Measurements from ENCODE around the gene OVCA2.

The OVCA2 gene

DNA sequence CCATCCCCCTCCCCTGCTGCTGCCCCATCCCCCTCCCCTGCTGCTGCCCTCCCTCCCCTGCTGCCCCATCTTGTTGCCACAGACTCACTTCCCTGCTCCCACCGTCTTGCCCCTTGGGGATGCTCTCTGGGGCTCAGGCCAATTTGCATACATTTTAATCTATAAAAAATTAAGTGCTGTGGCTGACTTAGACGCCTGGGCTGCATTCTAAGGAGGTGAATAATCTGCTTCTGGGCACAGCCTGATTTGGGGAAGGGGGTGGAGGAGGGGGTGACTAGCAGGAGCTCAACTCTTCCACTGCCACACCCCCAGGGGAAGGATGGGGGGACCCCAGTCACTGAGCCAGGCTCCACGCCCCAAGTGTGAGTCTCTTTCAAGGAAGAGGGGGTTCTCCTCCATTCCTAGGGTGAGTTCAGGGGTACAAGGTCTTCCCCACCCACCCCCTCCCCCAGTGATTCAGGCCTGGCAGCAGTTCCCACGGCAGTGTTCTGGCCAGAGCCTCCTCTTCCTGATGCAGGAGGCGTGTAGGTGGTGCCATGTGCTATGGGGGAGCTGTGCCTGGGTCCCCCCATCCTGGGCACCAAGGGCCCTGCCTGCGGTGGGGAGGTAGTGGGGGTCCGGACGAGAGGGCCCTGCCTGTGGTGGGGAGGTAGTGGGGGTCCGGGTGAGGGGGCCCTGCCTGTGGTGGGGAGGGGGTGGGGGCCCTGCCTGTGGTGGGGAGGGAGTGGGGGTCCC is 6.8 kb upstream of the OVCA2 start:
- DNase-seq, result no peak

DNA sequence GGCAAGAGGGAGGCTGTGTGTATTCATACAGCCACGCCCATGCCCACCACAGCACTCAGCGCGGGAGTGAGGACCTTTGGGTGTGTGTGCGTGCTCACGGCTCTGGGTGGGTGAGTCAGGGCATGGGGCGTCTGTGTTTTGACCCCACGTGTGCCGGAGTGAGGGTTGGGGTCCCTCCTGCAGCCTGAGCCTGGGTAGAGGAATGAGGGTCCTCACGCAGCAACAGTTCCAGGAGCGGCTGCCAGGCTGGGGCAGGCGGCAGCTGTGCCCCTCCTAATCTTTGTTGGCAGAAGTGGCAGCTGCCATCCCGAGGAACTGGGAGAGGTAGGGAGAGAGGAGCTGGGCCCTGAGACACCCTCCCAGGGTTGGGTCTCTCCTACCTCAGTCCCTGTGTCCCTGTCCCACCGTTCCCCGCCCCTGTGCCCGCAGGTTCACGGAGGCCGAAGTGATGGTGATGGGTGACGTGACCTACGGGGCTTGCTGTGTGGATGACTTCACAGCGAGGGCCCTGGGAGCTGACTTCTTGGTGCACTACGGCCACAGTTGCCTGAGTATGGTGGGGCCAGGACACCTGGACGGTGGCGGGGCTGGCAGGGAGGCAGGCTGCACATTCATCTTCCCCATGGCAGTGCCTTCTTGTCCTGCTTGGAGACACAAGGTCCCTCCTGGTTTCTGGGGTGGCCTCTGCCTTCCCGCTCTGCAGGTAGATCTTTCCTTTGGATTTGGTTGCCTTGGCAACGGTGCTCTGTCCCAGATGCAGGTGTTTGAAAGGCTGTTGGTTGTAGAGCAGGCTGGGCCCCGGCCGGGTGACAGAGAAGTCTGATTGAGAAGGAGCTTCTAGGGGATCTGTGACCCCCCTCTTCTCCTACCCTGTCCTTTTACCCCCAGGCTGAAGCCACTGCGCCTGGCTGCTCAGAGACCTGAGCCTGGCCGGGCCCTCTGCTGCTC is 6.0 kb upstream of the OVCA2 start:
- DNase-seq, result no peak

DNA sequence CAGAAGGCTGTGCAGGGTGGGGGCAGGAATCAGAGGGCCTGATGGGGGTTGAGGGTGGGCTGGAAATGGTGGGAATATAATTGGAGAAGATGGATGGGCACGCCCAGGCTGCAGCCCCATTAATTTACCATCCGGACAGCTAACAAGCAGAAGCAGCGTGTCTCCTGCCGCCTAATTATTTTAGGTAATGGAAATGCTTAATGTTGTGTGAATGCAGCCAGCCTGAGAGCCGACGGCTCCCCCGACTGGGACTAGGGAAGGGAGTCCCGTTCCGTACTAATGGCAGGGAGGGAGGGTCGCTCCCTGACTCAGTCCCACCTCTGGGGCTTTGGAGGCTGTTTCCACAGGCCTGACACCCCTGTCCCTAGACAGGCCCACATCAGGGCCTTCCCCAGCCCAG is 4.7 kb upstream of the OVCA2 start:
- no peak for DNase-seq

DNA sequence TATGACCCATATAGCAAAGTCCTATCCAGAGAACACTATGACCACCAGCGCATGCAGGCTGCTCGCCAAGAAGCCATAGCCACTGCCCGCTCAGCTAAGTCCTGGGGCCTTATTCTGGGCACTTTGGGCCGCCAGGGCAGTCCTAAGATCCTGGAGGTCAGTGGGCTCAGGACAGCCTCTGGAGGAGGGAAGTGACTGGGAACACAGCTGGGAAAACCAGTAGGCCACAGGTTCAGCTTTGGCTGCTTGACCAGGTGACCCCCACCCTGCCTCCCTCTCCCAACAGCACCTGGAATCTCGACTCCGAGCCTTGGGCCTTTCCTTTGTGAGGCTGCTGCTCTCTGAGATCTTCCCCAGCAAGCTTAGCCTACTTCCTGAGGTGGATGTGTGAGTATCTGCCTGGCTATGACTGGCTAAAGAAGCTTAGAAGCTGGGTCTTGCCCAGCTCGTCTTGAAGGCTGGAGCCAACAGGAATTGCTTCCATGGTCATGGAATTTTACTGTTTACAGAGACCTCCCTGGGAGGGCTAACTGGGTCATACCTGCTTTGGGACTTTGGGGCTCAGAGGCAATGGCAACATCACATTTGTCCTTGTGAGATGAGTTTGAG is 1.5 kb upstream of the OVCA2 start:
- no peak for DNase-seq

DNA sequence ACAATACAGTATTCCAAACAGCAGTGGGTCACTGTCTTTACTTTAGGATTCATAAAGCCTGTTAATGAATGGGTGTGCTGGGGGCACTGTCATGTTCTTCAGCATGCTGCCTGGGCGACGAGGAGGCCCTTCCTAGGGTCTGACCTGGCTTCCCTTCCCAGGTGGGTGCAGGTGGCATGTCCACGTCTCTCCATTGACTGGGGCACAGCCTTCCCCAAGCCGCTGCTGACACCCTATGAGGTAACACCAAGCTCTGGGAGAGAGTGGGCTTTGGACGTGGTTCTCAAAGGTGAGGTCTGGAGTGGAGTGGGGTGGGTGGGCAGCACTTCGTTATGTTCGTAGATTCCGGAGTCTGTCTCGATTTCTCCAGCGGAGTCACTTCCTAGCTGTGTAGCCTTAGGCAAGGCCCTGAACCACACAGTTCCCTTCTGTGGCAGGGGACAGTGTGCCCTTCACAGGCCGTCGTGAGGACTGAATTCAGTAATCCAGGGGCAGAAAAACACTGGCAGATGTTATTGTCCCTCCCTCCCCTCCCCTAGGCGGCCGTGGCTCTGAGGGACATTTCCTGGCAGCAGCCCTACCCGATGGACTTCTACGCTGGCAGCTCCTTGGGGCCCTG is 771 bp upstream of the OVCA2 start:
- DNase-seq, result no peak

DNA sequence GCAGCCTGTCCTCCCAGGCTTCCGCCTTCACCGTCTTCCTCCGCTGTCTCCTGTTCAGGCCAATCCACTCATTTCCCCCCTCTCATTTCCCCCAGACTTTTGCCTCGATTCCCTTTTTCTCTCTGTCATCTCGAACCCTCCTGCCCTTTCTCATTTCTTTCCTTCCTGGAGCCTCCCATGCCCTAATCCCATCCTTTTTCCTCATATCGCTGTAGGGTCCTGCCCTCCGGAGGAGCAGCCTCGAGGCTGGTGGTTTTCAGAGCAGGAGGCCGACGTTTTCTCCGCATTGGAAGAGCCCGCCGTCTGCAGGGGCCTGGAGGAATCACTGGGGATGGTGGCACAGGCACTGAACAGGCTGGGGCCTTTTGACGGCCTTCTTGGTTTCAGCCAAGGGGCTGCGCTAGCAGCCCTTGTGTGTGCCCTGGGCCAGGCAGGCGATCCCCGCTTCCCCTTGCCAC is 597 bp downstream of the OVCA2 start:
- DNase-seq, result no peak

DNA sequence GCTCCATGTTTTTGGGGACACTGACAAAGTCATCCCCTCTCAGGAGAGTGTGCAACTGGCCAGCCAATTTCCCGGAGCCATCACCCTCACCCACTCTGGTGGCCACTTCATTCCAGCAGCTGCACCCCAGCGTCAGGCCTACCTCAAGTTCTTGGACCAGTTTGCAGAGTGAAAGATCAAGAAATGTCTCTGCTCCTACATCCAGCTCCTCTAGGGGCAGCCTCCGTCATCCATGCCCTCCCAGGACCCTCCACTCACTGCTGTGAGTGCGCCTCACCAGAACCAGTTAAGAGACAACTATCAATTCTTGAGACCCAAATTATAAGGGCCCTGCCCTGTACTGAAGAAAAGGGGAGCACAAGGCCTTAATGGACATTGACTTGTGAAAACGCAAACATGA is 1.1 kb downstream of the OVCA2 start:
- no peak for DNase-seq

DNA sequence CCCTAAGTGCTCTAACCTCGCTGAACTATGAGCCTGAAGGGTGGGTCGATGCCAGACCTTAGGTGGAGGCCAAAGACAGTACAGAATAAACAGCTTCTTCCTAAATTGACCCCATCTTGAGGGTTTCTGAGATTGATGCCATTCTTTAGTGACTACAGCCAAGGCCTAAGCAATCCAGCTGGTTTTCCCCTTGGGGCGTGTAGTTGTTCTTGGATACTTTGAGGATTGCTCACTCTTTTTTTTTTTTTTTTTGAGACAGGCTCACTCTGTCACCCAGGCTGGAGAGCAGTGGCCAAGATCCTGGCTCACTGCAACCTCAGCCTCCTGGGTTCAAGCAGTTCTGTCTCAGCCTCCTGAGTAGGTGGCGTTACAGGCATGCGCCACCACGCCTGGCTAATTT is 2.0 kb downstream of the OVCA2 start:
- no peak for DNase-seq

DNA sequence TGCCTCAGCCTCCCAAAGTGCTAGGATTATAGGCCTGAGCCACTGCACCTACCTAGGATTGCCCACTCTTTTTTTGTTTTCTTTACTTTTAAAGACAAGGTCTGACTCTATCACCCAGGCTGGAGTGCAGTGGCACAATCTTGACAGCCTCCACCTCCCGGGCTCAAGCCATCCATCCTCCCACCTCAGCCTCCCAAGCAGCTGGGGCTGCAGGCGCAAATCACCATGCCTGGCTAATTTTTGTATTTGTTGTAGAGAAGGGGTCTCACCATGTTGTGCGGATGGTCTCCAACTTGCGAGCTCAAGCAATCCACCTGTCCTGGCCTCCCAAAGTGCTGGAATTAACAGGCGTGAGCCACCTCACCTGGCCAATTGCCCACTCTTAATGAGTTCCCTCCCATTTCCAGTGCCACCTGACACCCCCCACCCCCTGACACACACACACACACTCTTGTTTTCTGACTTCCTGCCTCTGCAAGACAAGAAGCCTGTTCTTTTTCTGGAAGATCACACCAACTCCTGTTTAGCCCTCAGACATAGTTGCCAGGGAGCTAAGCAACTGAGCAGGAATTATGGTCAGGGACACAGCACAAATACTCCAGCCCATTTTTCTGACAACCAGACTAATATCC is 2.6 kb downstream of the OVCA2 start:
- DNase-seq, result no peak

DNA sequence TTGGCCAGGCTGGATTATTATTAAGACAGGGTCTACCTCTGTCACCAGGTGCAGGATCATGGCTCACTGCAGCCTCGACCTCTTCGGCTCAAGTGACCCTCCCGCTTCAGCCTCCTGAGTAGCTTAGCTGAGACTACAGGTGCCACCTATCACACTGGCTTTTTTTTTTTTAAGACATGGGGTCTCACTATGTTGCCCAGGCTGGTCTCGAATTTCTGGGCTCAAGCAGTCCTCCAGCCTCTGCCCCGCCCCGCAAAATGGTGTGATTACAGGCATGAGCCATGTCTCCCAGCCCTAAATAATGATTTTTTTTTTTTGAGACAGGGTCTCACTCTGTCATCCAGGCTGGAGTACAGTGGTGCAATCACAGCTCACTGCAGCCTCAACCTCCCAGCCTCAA is 5.8 kb downstream of the OVCA2 start:
- DNase-seq, result no peak

DNA sequence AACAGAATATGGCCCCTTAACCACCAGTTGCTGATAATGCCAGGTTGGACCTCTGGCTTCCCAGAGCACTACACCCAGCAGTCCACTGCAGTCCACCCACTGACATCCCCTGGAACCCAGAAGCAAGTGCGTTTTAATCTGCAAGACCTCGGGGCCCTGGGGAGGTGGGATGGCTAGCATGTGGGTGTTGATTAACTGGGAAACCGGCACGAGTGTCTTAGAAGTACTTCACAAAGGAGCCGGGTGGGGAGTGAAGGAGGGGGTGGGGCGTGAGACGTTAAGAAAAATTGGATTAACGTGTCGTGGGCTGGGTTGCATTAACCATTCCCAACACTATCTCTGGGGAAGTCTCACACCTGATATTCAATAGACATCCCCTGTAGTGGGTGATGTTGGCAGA is 7.0 kb downstream of the OVCA2 start:
- DNase-seq, result no peak

DNA sequence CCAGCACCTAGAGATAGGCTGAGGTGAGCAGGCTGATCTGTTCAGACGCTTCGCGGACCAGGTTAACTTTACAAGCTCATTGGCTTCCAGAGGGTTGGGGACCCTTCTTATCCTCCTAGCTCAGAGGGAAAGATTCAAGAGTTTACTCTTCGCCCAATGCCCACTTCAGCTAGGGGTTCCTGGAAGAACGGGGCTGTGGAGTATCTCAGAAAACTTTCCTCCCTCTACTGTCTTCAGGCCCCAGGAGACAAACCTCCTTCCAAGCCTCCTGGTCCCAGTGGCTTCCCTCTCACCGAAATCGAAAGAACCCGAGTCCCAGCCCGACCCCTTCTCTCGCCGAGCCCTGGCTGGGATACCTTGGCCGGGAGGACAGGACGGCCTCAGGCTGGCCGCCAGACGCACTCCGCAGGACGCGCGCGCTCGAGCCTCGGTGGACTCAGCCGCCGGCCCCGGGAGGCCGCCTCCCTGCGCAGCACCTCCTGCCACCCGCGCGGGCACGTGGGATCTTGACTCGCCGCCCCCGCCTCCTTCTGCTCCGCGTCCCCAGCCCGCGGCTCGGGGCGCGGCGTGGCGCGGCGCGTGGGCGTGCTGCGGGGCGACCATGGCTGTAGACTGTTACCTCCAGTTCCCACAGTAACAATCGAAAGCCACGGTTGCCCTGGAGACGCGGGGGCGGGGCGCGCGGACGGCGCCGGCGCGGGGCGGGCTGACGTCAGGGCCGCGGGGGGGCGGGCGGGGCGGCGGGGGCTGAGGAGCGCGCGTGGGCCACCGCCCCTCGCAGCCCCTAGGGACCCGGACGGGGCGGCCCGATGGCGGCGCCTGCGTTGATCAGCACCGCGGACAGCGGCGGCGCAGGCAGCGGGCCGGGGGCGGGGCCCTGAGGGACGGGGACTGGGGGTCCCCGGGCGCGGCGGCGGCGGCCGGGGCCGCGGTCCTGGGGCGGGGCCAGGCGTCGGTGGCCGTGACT is 7.8 kb downstream of the OVCA2 start:
- DNase-seq, result no peak

DNA sequence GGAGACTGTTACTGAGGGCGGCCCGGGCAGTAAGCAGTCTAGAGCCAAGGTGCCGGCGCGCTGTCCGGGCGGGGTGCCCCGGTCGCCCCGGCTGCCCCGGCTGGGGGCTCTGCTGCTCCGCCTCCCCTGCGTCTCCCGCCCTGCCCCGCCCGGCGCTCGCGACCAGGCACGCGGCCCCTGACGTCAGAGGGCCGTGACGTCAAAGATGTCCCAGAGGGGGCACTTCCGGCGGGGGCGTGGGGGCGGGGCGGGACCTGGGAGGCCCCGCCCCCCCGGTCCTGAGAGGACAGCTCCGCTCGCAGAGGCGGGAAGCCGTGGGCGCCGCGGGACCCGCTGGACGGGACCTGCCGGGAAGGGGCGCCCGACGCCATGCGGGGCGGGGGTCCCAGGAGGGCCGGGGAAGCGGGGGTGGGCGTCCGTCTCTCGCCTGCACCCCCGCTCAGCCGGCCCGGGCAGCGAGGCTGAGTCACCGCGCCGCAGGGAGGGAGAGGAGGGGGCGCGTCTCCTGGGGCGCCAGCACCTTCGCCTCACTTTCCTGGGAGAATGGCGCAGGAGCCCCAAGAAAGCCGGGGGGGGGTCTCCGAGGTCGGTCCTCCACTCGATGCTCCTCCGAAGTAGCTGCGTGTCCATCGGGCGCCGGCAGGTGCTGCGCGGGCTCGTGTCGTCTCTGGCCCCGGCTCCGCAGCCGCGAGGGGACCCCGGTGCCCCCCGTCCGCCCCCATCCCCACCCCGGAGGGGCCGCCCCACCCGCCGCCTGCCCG is 8.7 kb downstream of the OVCA2 start:
- DNase-seq, result no peak

DNA sequence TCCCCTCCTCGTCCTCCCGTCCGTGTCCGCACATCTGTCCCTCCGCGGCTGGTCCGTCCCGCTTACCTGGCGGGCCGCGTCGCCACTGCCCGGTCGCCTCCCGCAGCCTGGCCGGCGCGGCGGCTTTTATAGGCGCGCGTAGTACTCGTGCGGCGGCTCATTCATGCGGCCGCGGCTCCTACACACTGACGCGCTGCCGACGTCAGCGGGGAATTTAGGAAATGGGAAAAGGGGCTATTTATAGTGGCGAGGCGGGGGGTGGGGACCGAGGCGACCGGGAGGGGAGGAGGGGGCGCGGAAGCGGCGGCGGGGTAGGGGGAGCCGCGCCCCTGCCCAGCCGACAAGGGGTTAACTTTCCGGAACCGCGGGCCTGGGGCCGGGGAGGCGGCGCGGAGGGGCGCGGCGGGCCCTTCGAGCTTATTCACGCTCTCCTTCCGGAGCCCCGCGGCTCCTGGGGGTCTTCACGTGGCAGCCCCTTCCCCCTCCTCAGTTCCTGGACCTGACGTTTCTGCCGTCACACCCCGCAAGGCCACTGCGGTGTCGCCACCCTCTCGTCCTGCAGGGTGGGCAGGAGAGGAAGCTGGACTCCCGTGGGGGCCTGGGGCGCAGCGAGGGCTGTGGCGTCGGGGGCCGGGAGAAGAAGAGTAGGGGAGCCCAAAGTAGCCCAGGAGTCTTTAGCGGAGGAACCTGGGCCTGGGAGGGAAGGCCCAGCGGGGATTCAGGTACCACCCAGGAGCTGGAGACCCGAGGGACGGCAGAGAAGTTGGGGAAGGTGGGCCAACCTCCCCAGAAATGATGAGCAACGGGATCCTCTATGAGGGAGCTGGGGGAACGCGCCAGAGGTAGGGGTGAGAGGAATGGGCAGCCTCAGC is 9.5 kb downstream of the OVCA2 start:
- DNase-seq, result no peak

DNA sequence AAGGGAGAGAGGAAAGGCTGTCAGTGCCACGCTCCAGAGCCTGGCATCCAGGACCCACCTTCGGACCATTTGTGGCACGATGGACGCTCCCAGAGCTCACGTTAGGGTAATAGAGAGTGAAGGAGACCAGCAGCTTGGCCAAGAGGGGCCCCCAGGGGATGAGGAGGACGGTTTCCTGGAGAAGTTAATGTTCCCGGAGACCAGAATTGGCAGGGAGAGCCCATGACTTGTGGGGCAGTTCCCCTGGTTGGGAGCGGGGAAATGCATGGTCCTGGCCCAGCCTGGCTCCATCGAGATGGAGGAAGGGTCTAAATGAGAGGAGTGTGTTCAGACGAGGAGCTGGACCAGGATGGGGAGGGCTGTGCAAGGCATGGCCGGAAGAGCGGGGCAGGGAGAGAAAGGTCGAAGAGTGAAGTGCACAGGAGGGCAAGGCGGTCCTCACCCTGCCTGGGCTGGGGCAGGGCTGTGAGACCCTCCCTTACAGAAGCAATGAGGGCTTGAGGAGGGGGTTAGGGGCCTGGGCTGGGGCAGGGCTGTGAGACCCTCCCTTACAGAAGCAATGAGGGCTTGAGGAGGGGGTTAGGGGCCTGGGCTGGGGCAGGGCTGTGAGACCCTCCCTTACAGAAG is 10.2 kb downstream of the OVCA2 start:
- DNase-seq, result no peak

DNA sequence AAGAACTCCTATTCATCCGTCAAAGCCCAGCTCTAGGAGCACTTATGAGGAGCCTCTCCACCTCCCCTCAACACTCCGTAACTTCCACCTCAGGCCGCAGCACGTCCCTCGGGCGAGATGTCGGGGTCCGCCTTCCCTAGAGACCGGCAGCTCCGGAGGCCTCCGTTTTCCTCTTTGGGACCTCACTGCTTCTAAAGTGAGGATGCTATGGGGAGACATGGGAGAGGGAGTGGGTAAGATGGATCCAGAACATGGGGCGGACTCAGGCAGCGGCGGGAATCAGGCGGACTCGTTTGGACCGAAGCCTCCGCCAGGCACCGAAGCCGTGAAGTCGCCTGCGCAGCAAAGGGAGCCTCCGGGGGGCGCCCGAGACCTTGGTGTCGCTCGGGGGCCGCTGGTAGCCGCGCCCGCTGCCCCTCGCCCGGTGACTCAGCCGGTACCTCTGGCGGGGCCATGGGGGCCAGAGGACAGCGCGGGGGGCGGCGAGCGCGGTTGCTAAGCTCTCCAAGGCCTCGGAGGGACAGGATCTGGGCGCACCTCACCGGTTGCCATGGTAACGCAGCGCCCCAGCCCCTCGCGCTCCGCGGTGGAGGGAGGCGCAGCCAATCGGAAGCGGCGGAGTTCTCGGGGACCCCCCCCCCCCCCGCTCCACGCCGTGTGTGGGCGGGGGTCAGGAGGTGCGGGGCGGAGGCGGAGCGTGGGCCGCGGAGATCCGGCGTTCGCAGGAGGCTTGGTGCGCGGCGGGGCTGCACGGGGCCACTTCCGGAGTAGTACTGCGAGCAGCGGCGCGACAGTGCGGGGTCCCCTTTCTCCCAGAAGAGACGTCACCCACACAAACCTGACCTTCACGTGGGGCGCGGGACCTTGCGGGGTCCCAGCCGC is 11.8 kb downstream of the OVCA2 start:
- no peak for DNase-seq

DNA sequence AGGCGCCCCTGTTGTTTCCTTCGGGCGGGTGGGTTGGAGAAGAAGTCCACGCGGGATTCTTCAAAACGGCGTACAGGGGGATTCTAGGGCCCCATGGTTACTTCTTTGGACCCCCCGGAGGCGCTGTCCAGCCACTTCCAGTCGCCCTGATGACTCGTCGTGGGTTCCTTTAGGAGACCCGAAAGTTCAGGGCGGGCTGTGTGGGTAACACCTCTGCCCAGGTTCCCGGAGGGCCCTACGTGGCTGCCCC is 12.4 kb downstream of the OVCA2 start:
- no peak for DNase-seq

DNA sequence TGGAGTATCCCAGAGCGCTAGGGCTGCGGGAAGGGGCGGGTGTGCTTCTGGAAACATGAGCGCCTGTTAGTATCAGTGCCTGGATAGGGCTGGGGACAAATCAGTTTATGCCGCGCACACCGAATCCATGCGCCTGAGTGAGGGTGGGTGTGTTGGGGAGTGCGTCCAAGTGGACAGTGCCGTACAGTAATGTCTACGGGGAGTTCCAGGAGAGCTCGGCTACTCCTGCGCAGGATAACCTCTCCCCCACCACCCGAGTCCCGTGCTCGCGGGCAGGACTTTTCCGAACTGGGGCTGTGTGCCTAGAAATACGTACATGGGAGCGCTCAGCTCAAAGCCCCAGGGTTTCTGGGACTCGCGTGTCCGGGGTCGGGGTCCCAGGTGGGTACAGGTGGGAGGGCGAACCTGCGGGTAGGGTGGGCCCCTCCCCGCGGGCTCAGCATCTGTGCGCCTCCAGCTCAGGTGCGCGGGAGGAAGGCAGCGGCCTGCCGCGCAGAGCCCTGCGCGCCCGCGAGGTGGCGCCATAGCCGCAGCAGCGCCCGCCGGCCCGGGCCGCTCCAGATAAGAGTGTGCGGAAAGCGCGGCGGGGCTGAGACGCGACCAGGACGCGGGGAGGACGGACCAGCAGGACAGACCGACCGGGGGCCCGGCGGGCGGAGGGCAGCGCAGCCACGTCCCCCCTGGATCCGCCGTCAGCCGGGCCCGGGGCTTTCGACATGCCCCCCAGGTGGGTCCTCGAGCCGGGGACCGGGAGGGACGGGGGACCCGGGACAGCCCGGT is 12.9 kb downstream of the OVCA2 start, which contains the start of gene HIC1:
Gene HIC1 (plus strand): TSS at position 592 of the 780 bp plus-strand sequence. CDS start 1,588 bp downstream, outside the sequence.
- DNase-seq, result no peak

Measured in GF-D8 (cell line).